Brain microvascular endothelial cell (primary cell): ENCODE measurements around the gene FGR.

Experiments used
- DNase-seq: peaks from one replicate; pipeline ENCODE4 v3.0.0-alpha.2; 2020
- H3K27ac ChIP-seq: fragments of 250-450 bp; sonication (Bioruptor Pico); 2 replicates; pipeline ENCODE4 v1.5.1; 2020; ENCODE audit warnings: mild to moderate bottlenecking, moderate library complexity
- H3K27me3 ChIP-seq: fragments of 250-450 bp; sonication (Bioruptor Pico); replicated peaks from 2 replicates; pipeline ENCODE4 v1.5.1; 2020; ENCODE audit warnings: mild to moderate bottlenecking
- H3K36me3 ChIP-seq: fragments of 250-450 bp; sonication (Bioruptor Pico); replicated peaks from 2 replicates; pipeline ENCODE4 v1.5.1; 2020; ENCODE audit warnings: mild to moderate bottlenecking
- H3K4me3 ChIP-seq: 2 replicates; pipeline ENCODE4 v1.5.1; 2011; ENCODE audit warnings: low read depth, mild to moderate bottlenecking, control low read depth, low read length, moderate library complexity
- CTCF ChIP-seq: IDR thresholded peaks from 2 replicates; pipeline ENCODE4 v1.5.1; 2011; ENCODE audit warnings: low read depth, mild to moderate bottlenecking, moderate library complexity, low read length, control low read depth, inconsistent platforms; ENCODE audit errors: missing control alignments
- in situ Hi-C: cut with HindIII; loops from 2 replicates; pipeline ENCODE4 v1.10.0; 2017; ENCODE audit warnings: low sequenced_read_pairs, low pct_ligation_motif_present

FGR gene

DNA sequence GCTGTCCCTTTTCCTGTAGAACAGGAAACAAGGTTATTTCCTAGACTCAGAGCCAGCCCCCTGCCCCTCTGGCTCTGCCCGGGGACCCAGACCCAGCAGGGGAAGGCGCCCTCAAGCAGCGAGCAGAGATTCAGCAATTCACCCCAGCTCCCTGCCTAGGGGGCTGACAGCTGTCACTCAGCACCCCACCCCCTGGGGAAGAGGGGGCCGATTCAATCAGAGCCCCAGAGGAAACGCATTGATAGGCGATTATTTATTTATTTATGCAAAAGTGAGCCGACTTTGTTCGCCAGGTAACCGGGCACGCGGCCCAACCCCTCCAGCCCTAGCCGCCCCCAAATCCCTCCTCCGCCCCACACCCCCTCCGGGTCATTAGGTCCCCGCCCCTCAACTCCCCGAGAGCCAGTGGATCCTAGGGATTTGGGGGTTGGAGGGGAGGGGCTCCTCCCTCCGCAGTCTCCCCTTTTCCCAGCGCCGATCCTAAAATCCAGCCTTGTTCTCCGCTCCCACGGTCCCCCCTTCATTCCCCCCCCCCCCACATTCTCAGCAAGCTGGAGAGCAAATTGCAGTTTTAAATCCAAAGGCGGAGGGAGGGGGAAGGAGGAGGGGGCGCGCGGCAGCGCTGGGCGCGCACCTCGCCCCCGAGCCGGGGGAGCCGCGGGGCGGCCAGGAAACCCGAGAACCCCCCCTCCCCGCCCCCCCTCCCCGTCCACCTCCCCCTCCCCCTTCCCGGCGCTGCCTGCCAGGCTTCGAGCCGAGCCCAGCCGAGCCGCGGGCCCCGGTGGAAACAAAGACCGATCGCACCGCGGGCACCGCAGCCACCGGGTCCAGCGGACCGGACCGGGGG lies 32.3 kb downstream of the FGR start:
- H3K27ac ChIP-seq: no peak overlapping the region
- H3K4me3 ChIP-seq: peak overlapping the region; percentile 85
- no peaks in the 10 kb centered on the region for H3K36me3 ChIP-seq
- in situ Hi-C loops: no loop called here
- no peak for TF ChIP-seq CTCF
- H3K27me3 ChIP-seq: no peaks in the 10 kb centered on the region
- DNase-seq: no peak

- DNase-seq: no peak
- in situ Hi-C loops: no loop called here
Observed at GRCh38 chr1:27601771-27602461, 33.1 kb downstream of the FGR start.

DNA sequence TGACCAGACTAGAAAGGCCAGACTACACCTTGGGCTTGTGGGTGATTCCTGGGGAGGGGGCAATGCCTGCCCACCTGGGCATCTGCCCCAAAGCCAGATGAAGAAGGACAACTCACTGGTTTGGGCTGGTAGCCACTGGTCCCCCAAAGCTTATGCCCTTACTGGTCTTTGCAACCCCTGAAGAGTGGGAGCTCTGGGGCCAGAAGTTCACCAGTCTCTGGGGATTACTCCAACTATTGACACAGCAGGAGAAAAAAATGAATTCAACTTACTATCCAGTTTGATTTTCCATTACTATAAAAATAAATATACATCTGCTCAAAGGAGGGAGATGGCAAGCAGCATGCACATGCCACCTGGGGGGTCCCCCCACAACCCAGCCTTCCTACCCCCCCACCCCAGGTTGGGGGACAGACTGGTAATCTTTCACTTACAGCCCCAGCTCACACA lies 33.6 kb downstream of the FGR start:
- Histone ChIP-seq H3K4me3 (peak overlapping the region; percentile 85), H3K27me3 (no peaks in the 10 kb centered on the region), H3K27ac (no peak overlapping the region), H3K36me3 (no peaks in the 10 kb centered on the region)
- DNase-seq: no peak
- TF ChIP-seq CTCF: no peak
- in situ Hi-C loops: no loop called here

More at GRCh38 chr1:27601771-27602461, 33.1 kb downstream of the FGR start:
- no peak overlapping the region for H3K27ac ChIP-seq
- no peaks in the 10 kb centered on the region for H3K36me3 ChIP-seq
- no peaks in the 10 kb centered on the region for H3K27me3 ChIP-seq
- peak overlapping the region; percentile 85 for H3K4me3 ChIP-seq
- no peak for TF ChIP-seq CTCF

- no peak for TF ChIP-seq CTCF
- DNase-seq: no peak
- in situ Hi-C loops: no loop called here
- H3K4me3 ChIP-seq: no peak overlapping the region
- no peaks in the 10 kb centered on the region for H3K36me3 ChIP-seq
- no peaks in the 10 kb centered on the region for H3K27me3 ChIP-seq
- H3K27ac ChIP-seq: no peak overlapping the region
Observed at GRCh38 chr1:27600498-27601175, 34.3 kb downstream of the FGR start.

- in situ Hi-C loops: no loop called here
- H3K36me3 ChIP-seq: no peaks in the 10 kb centered on the region
- no peak for TF ChIP-seq CTCF
- DNase-seq: no peak
- peak overlapping the region; percentile 15 for H3K4me3 ChIP-seq
- no peaks in the 10 kb centered on the region for H3K27me3 ChIP-seq
- no peak overlapping the region for H3K27ac ChIP-seq
Observed at GRCh38 chr1:27599605-27600497, 35.1 kb downstream of the FGR start.
